Myocyte (in vitro differentiated cells): ENCODE results near the gene NATD1. TPM values are rescaled to one million over a fixed set of nuclear protein-coding genes. Genes with fewer than 3 reads are reported as not detected.

Experiments
- DNase-seq: peaks from one replicate; pipeline ENCODE4 v3.0.0-alpha.2; 2012; ENCODE audit warnings: low read depth
- total RNA-seq: library from RNA; depleted of rRNA; stranded (reverse); fragments of >200 nt; gene quantifications from 2 replicates; pipeline ENCODE4 v1.2.3, GENCODE V29; 2014

NATD1 gene
- total RNA-seq, 1 donor from 2014 or later: 25.8 TPM

DNA sequence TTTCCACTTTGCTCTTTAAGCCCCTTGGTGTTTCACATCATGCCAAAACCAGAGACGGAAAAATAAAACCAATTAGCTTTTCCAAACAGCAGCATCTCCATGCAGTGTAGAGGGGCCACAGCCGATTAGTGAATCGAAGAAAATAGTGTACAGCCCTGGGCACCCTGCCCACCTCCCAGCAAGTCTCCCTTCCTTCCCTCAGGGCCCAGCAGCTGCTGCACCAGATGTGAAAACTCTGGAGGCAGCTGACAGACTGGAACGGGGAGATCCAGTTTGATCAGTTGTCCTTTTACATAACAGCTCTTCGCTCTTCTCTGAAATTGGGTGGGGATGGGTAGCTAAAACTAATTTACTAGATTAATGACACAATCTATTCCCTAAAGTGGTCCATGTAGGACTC lies 58.5 kb downstream of the NATD1 start:
- peak; percentile 56 for DNase-seq

DNA sequence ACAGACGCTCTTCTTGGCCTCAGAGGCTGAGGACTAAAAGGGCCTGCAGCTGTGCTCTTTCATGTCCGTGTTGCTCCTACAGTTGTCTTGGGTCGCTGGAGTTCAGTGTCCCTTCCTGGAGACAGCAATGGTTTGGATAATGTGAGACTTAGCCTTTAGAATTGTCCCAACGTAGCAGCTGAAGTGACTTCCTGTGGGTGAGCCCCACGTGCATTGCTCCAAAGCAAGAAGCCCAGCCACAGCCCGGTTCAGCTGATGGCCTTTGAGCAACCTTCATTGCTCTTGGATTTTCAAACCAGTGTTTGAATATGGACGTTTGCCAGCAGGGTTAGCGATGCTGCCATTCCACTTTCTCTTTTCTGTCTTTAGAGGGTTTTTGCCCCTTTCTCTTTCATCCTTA lies 59.0 kb downstream of the NATD1 start:
- peak; percentile 84 for DNase-seq

DNA sequence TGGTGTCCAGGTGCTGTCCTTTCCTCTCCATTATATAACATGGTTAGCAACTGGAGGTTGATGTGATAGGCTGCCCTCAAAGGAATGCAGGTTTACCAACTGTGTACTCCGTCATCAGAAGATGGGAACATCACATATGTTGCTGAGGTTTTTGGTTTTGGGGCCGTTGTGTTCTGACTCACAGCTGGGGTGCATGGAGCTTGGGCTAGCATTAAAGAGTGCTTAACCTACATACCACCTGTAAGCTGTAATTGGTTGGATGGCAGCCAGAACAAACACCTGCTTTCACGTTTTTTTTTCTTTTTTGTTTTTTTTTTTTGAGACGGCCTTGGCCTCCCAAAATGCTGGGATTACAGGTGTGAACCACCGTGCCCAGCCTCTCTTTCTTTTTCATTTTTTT lies 60.2 kb downstream of the NATD1 start:
- DNase-seq: peak; percentile 51

DNA sequence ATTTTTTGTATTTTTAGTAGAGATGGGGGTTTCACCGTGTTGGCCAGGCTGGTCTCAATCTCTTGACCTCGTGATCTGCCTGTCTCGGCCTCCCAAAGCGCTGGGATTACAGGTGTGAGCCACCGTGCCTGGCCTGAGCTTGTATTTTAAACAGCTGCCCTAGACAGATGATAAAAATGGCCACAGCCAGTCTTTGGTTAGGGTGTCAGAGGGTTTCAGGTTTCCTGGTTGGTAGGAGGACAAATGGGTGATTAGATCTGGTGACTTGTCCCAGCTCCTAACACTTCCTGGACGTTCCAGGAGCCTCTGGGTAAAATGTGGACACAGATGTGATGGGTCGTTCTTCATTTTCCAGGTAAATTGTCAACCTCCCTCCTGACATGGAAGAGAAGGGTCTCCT lies 60.8 kb downstream of the NATD1 start:
- DNase-seq: peak; percentile 71

DNA sequence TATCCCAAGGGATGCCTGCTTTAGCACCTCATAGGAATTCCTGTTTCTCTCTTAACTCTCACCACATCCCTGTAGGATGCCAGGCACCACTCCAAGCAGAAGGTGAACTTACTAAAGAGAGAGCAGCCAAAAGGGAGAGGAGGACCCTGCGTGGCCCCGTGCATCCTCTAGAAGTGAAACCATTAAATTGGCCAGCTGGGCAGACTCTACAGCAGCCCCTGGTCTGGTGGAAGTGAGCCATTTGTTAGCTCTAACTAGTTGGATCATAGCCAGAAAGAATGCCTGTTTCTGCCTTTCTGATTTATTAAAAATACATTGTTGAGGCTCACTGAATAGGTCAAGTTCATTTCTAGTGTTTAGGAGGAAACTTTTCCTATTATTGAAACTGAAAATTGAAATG lies 61.5 kb downstream of the NATD1 start:
- DNase-seq: no peak

DNA sequence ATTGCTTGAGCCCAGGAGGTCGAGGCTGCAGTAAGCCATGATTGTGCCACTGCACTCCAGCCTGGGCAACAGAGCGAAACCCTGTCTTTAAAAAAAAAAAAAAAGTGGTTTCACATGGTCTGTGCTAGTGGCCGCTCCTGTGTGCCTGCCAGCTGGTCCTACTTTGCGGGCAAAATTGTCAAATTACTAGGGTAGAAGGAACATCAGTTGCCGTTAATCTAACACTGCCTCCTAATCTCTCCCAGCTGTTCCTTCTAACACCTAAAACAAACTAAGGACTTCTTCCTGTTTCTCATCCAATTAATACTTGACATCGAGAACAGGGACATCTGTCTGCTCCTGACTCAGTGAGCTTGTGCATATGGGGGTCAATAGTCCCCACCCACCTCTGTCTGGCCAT lies 63.1 kb downstream of the NATD1 start:
- DNase-seq: no peak

DNA sequence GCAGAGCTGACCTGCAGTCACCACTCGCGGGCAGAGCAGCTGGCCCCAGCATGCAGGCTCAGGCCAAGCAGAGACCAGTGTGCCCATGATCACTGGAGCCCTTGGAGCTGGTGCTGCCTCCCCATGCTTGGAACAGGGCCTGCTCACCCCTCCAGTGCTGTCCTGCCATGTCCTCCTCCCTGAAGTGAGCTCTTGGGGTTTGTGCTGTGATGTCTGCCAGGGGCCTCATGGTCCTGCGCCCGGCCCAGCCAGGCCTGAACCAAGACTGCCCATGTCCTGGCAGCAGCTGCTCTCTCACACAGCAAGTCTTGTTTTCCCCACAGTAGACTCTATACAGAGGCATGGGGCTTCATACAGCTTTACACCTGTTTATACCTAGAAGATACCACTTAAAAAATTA lies 63.8 kb downstream of the NATD1 start:
- DNase-seq: no peak

Other genes starting within 250 kb of the NATD1 start
- gene USP22, start 210.4 kb downstream of the NATD1 start, total RNA-seq: 268 and 312 TPM in 2 replicates
- gene DHRS7B, start 126.4 kb downstream of the NATD1 start, total RNA-seq: 22.0 and 38.3 TPM in 2 replicates
- 26.3 and 44.3 TPM in 2 replicates for gene TMEM11, start 39.2 kb downstream of the NATD1 start, total RNA-seq
- gene MAP2K3, start 31.3 kb upstream of the NATD1 start, total RNA-seq: 23.2 and 25.8 TPM in 2 replicates
- 14.6 and 15.4 TPM in 2 replicates for gene KCNJ12, start 122.9 kb upstream of the NATD1 start, total RNA-seq